Activated CD8-positive, alpha-beta memory T cell treated with anti-CD3 and anti-CD28 coated beads for 1 hour (primary cell): ENCODE results near the gene ATP10A.
"Not testable (repeated sequence)": the region's sequence is repeated elsewhere in the genome, so short reads cannot be mapped to it uniquely, and the experiment has no call there.

Experiments used
- DNase-seq, 2 donors: peaks; one replicate each; pipeline ENCODE4 v3.0.0-alpha.2; 2020; ENCODE audit warnings: low read depth in 1 of 2; ENCODE audit errors: extremely low read depth in 1 of 2

The ATP10A gene

DNA sequence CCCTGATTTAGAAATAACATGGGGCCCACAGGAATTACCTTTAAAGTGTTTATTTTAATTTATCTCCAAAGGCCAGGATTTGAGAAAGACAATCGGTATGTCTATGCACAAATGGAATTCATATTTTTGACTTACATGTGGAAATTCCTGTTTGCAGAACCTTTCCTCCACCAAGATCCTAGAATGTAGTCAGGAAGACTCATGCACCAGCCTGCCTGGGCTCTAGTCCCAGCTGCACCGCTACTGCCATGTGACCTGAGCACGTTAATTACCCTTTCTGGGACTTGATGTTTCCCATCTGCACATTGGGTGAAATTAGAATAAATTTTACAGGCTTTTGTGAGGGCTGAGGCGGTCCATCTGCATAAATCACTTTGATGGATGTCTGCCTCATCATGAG, 194.2 kb downstream of the ATP10A start:
- no peak for DNase-seq

- no peak for DNase-seq
Measured at GRCh38 chr15:25668236-25668795, 194.8 kb downstream of the ATP10A start.

DNA sequence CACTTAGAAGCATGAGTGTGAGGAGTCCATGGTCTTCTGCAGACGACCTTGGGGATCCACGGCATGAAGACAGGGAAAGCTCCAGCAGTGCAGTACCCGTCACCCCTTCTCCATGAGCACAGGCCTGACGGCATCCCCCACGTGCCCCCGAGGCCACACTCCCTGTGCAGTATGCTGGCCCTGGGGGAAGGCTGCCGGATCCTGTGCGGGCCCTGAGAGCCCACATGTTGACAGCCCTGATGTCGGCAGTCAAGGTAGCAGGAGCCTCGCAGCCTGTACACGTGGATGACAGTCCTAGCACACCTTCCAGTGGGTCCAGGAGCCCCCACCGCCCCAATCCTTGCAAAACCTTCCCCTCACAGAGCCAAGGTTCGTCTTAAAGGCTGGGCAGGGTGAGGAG, 195.3 kb downstream of the ATP10A start:
- no peak for DNase-seq

DNA sequence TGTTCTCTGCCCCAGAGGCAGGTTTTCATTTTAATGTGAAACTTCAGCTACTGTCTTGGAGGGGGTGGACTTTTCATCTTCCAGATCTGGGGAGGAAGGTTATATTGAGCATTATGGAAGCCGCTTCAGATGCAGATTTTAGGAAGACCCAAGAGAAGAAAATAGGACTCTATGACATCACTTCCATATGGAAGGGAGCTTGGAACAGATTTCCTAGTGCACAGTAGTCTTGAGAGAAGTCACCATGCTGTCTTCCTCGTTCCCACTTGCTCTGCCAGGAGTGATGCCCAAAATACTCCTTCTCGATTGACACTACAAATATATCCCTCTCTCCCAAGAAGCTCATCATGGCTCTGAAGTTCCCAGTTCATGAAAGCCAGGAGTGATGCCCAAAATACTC, 197.2 kb downstream of the ATP10A start:
- no peak for DNase-seq

DNA sequence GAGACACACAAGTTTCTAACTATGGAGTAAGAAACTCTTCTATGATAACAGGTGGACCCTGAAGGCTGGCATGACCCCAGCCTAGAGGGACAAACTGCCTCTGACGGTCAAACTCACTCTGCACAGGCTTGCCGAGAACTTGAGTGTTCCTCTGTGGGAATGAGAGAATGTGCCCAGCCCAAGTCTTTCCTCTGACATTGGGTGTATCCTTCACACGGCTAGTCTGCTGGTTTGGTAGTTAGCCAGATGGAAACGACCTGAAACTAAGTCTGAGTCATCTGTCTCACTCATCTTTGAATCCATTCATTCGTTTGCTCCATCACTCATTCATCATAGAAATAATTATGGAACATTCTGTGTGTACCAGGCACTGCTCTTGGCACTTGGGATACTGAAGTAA, 198.4 kb downstream of the ATP10A start:
- DNase-seq, result no peak

DNA sequence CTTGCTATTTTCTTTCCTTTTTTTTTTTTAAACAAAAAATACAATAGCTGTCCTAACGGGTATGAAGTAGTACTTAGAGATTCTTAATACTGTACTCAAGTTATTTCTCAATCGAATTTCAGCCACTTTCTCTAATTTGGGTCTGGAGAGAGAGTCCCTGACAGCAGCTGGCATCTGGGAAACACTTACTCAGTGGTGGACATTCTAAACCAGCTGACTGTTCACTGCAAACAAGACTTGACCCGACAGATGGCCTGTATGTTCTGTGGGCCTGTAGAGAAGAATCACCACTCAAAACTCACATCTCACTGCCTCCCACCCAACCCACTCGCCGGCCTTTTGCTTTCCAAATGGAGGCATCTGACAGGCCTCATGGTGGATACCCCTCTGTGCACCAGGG, 199.6 kb downstream of the ATP10A start:
- no peak for DNase-seq

DNA sequence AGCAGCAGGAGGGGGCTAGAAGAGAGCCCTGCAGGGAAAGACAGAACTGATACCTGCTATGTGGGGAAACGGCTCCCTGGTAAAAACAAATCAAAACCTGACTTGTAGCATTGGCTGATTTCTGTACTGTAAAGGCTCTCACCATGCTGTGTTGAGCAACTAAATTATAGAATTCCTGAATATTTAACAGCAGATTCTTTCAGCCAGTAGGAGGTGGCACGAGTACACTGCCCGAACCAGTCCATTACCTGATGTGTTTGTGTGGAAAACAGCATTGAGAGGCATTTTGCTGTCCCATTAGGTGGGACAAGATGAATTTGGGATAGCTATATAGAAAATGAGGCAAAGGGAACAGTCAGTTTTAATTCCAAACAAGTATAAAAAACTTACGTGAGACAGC, 201.2 kb downstream of the ATP10A start:
- DNase-seq, result no peak

DNA sequence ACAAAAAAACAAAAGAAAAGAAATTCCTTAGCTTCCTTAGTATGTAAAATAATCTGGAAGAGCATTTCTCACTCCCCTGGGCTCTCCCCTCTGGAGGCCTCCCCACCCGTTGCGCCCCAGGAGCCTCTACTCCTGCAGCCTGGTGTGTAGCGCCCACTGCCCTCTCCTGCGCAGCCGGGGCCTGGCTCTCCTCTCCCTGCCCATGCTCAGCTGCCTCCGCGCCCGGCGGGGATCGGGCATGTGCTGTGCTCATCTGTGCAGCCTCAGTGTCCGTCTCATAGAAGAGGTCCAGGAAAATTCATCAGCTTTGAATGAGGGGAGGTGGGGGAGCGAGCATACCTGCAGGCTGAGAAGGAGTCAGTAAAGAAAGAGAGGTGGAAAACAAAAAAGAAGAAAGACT, 203.9 kb downstream of the ATP10A start:
- no peak for DNase-seq

DNA sequence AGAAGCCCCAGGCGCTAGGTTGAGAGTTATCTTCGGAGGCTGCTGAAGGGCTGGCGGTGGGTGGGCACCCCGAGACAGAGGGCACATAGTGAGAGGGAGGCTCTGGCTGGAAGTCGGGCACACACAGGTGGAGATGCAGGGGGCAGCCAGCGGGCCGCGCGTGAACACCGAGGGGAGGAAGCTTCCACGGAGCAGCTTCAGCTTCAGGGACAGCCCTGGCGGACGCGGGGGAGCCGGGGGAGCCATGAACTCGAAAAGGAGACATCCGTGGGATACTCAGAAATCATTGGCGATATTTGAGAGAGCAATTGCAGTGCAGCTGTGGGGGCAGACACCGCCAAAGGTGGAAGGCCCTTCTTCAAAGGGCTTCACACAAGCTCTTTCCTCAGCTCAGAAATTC, 204.6 kb downstream of the ATP10A start:
- DNase-seq, result no peak

GRCh38 chr15:25655207-25655948, 207.7 kb downstream of the ATP10A start:
- no peak for DNase-seq

DNA sequence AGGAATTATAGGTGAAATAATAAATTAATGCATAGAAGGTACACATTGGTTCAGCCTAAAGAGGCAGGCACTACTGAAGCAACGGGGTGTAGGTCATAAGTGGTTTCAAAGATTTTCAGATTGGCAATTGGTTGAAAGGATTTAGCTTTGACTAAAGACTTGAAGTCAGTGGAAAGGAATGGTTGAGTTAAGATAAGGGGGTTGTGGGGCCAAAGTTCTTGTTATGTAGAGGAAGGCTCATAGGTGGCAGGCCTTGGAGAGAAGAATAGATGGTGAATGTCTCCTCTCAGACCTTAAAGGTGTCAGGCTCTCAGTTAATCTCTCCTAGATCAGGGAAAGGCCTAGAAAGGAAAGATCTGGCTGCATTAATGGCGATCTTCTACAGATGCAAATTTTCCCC, 209.8 kb downstream of the ATP10A start:
- DNase-seq, result no peak

DNA sequence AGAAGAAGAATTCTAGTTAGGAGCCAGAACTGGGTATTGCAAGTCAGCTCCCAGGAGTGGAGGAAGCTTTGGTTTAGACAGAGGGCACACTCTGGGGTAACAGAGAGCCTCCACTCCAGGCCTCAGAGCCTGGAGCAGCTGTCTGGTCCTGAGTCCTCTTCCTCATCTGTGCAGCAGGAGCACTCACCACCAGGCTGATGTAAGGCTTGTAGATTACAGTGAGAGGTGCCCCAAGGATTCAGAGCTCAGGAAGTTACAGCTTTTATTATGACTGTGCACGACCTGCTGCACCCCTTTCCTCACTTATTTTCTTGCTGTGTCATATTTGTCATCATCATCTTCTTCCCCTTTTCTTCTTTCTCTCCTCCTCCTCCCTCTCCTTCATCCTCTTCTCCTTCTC, 210.4 kb downstream of the ATP10A start:
- DNase-seq, result no peak

GRCh38 chr15:25649390-25649789, 213.7 kb downstream of the ATP10A start:
- no peak for DNase-seq

GRCh38 chr15:25643120-25643519, 220.0 kb downstream of the ATP10A start:
- DNase-seq, result no peak

GRCh38 chr15:25641762-25642161, 221.4 kb downstream of the ATP10A start:
- DNase-seq, result no peak

DNA sequence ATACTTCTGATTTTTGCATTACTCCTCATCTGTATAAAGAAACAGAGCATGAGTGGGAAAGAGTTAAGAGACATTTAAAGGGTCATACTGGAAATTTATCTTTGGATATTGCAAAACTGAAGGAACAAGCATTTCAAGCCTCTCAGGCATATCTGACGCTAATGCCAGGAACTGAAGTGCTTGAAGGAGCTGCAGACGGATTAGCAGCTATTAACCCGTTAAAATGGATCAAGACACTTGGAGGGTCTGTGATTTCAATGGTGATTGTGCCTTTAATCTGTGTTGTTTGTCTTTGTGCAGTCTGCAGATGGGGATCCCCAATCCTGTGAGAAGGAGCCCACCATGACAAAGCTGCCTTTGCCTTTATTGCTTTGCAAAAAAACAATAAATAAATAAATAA, 221.8 kb downstream of the ATP10A start:
- DNase-seq, result no peak

DNA sequence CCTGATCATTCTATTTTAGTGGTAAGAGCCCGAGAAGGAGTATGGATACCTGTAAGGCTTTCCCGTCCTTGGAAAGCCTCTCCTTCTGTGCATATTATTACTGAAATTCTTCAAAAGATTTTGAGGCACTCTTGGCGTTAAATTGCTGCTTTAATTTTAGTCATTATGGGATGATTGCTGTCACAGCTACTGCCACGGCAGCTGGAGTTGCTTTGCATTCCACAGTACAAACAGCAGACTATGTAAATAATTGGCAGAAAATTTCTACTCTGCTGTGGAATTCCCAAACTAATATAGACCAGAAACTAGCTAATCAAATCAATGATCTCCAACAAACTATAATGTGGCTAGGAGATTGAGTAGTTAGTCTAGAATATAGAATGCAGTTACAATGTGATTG, 222.2 kb downstream of the ATP10A start:
- not testable (repeated sequence) for DNase-seq

GRCh38 chr15:25640381-25640780, 222.7 kb downstream of the ATP10A start:
- no peak for DNase-seq

- DNase-seq, result not testable (repeated sequence)
Measured at GRCh38 chr15:25636486-25636885, 226.6 kb downstream of the ATP10A start.

- DNase-seq, result no peak
Measured at GRCh38 chr15:25635191-25635590, 227.9 kb downstream of the ATP10A start.

GRCh38 chr15:25633862-25634261, 229.3 kb downstream of the ATP10A start:
- DNase-seq, result no peak

DNA sequence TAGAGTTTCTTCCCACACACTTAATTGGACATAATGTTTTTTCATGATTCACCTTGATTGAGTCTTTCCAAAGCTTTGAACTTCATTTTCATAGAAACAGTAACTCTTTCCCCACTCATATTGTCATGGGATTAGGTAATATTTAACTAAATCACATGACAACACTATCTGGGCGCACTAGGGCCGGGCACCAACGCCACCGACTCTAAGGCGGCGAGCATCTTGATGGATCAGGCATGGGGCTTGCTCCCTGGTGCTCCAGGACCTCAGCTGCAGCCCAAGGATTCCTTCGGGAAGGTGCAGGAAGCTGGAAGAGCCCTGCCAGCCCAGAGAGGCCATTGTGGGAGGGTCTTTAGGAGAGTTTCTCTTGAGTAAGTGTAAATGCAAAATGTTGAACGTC, 231.2 kb downstream of the ATP10A start:
- no peak for DNase-seq
